HG03060 (cell line): ENCODE measurements around the gene ERI3.

Experiments
- ATAC-seq: cut with Tn5 transposase; IDR thresholded peaks from one replicate; pipeline ENCODE4 v1.9.1; 2021; ENCODE audit warnings: low read depth, moderate number of reproducible peaks; ENCODE audit not compliant: unreplicated experiment

ERI3 gene

DNA sequence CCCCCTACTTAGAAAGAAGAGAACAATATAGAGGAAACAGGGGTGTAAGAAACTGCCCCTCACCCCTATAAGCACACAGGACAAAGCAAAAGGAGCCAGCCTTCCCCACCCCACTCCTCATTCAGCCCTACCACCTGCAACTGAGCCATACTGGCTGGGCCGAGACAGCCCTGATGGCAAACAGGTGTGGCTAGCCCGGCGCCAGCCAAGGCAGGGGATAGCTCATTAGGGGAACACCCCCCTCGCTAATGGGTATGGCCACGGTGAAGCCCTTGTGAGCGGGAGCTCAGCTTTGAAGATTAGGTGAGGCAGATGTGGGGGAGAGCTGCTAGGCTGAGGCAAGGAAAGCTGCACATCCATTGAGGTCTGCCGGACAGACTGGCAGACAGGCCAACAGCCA, 65.5 kb downstream of the ERI3 start:
- no peak for ATAC-seq

DNA sequence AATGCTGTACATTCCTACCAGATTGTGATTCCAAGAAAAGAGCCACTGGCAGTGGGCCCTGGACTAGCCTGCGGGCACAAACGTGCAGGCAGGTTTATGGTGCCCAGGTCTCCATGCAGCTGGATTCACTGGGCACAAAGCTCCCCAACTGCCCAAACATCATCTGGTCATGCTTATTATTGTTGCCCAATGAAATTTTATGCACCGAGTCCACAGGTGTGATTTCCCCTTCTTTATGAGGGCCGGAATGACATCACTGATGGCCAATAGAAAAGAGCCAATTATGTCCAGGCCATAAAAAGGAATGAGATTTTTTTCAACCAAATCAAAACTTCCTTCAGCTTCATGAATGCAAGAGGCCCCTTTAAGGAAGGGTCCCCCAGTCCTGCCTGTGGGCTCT, 66.2 kb downstream of the ERI3 start:
- ATAC-seq = no peak

DNA sequence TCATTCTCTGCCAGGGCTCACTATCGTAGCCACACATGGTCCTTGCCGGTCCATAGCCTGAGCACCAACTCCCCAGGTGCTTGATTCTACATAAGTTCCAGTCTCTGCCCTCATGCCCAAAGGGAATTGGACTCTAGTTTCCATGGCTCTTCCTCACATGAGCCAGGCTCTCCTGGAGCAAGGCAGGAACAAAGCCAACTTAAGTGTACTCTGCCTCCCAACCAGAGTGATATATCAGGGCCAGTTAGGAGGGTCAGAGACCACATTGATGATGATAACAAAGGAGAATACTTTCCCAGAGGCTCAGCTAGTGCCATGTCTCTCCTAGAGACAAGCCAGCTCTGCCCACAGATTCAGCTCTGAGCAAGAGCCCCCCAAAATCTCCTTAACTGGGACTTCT, 70.9 kb downstream of the ERI3 start:
- ATAC-seq = no peak

DNA sequence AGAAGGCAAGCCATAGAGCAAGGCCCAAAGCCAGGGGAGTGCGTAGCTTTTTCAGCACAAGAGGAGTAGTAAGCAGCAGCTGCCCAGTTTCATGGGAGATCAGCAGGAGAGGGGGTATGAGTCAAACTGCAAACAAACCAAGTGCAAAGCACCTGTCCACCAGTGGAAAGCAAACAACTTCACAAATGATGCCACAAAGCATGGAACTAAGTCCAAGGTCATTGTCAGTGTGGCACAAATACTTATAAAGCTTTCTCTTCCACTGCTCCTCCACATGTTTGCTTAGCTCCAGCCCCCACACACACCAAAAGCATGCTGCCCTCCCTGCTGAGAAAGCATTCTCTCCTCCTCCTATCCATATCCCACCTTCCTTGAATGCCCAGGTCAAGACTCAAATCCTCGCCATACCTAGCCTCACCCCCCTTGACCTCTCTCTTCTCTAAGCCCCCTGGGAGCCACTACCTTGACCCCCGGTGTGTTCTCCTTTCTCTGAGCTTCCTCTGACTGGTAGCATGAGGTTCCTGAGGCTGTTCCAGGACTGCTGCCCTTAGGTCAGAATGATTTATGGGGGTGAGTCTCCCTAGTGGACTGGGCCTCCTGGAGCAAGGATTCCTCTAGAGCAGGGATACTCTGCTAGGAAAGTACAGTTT, 71.4 kb downstream of the ERI3 start:
- no peak for ATAC-seq

DNA sequence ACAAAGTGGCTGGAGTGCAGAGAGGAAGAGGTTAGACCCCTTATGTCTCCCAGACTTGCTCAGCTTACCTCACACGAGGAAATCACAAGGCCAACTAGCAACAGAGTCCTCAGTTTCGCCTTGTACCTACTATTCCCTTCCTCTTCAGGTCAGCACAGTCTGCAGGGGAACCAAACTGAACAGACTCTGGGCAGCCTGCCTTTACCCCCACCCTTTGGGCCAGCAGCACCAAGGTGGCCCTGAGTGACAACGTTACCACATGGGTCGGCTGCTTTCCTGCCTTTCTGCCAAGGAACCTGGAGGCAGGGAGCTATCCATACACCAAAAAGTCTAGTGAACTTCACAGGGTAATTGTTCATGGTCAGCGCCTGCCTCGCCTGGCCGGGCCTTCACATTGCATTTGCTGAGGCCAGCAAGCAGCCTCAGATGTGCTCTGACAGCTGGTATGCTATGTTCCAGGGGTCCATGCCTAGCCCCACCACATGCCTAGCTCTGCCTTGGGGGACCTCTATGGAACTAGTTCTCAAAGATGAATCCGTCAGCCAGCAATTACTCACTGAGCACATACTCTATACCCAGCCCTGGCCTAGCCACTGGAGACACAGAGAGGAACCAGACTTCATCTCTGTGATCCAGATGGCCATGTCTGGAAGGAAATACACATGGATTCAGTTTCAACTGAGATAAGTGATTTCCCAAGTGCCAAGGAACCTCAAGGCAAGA, 72.2 kb downstream of the ERI3 start:
- no peak for ATAC-seq

DNA sequence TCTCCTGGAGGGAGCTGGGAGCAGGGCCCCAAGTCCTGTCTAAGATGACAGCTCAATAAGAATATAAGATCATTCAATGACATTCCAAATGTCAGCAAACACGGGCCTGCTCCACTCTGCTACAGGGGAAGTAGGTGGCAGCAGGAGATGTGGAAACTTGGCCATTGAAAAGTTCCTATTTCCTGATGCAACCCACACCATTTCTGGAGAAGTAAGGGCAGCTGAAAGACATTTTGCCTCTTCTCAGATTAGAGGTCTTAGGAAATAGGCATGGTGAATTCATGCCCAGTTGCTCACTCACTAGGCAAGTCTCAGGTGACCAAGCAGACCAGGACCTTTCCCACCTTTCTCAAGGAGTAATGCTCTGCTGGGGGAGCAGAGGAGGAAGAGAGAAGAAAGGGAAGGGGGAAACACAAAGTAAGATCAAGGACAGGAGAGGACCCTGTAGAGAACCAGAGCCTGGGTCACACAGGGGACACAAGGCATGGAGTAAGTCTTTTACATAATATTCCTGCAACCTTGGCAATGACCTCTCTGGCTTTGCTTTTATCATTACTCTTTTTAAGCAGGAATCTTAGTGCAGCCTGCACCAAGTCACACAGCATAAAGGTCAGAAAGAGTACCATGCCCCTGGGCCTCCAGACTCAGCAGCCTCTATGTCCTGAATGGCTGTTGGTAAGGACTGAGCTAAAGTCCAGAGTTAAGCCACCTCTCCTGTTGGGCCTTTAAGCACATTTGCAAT, 72.9 kb downstream of the ERI3 start:
- ATAC-seq = no peak

DNA sequence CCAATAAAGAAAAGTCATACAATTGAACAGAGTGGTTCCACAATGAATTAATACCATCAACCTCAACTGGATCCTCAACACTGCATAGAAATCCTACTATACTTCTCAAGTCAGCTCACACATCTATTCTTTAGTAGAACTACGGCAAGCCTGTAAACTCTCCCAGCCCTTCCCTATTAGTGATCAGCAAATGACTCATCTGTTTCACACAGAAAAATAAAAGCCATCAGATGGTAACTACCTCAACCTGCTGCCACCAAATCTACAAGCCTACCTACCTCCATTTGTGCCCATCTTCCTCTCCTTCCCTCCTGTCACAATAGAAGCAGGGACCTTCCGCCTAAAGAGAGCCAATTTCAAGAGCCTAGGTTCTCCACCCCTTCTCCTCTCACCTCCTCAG, 78.2 kb downstream of the ERI3 start:
- ATAC-seq = no peak

DNA sequence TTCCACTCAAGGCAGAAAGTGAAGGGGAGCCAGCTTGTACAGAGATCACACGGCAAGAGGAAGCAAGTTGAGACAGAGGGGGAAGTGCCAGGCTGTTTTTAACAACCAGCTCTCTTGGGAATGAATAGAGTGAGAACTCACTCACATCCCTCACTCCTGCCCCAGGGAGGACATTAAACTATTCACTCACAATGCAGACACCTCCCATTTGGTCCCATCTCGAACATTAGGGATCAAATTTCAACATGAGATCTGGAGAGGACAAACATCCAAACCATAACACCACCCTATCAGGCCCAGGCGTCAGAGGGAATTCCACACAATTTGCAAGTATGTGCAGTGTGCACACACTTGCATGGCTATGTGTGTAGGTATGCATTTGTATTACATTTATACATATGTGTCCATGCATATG, 79.1 kb downstream of the ERI3 start:
- no peak for ATAC-seq

DNA sequence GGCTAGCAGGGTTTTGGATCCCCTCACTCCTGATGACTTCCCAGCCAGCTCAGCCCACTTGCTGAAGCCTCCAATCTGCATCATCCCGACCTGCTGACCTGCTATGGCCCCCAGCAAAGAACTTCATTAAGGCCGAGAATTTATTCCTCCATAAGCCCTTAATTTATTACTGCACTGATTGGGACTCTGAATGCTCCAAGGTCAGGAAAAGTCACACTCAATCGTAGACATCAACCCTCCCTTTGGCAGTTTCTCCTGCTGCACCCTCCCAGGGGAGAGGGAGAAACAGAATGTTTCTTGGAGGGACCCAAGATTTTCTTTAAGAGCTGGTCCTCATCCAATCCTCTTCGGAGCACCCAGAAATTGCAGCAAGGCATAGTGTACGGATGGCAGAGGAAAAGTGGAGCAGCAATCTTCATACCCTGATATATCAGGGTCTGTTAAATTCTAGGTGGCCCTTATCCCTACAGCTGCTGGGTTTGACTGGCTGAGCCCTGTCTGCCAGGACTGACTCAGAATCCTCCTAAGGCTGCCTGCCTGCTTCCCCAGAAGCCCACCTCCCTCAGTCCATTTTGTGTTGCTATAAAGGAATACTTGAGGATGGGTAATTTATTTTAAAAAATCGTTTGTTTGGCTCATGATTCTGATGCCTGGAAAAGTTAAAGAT, 79.6 kb downstream of the ERI3 start:
- ATAC-seq = no peak

DNA sequence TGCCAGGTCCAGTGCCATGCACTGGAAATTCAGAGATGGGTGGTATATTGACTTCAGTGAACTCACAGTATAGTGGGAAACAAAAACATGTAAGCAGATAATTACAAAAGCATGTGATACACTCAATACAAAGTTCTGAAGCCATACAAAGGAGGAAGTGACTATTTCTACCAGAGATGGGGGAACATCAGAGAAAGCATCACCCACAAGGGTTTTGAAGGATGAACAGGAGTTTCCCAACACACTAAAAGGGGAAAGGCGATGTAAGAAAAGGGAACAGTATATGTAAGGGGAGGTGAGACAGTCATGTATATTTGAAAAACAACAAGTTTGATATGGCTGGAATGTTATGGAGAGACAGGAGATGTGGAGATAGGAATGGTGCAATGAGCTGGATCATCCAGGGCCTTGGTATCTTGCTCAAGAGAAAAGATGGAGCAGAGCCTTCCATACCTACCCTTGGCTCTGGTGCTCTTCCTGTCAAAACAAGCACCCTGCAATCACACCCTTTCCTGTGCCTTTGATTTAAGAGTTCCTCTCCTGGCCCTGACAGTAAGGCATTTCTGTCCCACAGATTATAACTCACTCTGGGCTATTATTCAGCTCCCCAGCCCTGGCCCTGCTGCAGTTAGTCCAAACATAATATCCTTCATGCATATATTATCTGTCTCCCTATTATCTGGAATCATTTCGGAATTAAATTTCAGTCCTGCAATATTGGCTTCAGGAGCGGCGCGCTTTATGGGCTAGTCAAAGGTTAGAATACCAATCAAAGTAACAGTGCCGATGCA, 81.3 kb downstream of the ERI3 start:
- no peak for ATAC-seq

DNA sequence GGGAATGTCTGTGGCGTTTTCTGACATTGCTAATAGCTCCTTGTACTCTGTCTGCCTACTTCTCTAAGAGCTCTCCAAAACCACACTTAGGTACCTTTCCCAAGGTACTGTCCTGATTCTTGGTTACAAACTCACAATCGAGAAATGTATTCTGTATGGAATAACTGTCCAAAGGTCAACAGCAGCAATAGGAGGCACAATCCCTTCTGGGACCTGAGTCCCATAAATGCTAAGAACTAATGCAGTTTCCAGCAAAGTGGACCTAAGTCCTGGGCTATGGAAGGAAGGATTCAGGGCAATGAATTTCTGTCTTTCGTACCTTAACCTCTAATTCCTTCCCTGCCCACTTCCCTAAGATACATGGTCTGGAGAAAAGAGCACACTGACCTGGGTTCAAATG, 82.1 kb downstream of the ERI3 start:
- ATAC-seq = no peak

DNA sequence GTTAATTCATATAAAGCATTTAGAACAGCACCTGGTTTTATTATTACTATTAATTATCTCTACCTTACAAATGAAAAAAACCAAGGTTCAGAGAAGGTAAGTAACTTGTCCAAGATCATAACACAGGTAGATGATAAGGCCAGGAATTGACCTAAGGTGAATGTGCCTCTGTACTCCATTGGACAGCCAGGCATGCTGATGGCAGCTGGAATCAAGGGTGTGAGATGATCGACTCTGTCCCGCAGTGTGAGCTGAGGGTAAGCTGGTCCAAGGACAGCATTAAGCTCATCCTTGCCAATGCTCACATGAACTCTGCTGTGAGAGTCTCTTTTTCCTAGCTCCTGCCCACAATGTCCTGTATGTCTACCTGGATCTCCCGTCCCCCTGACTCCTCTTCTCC, 83.4 kb downstream of the ERI3 start:
- no peak for ATAC-seq

DNA sequence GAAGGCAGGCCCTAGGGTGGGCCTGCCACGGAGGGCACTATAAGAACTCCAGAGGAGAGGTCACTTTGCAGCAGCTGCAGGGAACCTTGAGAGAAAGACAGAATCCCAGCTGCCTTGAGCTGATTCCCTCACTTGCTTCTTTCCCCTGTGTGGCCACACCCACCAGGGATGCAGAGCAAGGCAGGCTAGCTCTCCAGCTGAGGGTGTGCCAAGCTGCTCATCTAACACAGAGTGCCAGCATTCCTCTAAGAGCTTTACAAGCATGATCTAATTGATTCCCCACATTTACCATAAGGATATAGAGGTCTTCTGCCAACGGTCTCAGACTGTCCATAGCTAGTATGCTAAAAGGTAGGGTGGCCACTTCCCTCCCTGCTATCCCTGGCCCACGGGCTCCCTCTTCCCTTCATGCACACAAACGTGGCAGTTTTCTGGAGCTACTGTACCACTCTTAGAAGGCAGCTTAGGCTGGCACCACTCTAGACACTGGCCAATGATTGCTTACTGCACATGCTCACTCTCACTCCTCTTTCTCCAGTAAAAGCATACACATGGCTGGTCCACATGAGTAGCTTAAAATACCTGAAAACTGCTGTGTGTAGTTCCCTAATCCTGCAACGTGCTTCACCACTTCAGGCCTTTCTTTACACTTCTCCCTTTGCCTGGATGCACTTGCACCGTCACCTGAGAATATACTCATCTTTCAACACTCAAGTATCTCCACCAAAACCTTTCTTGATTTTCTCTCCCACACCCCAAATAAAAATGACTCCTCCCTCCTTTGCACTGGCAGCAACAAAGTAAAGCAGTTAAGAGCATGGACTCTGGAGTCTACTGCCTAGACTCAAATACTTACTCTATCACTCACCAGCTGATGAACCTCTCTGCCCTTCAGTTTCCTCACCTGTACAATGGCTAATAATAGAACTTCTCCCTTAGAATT, 84.1 kb downstream of the ERI3 start:
- no peak for ATAC-seq

DNA sequence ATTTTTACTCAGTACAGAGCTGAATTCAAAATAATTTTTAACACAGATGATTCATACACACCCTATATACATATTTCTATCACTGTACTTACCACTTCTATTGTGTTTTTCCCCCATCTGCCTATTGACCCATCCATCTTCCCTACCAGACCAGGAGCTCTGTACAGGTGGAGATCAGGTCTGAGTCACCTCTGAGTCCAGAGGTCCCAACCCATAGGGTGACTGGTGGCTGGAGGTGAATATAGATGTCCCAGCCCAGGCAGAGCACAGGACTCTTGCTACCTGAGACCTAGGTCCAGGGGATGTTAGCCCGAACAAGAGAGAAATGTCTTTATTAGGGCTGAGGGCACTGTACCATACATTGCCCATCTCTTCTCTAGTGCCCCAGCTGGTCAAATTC, 87.0 kb downstream of the ERI3 start:
- no peak for ATAC-seq

DNA sequence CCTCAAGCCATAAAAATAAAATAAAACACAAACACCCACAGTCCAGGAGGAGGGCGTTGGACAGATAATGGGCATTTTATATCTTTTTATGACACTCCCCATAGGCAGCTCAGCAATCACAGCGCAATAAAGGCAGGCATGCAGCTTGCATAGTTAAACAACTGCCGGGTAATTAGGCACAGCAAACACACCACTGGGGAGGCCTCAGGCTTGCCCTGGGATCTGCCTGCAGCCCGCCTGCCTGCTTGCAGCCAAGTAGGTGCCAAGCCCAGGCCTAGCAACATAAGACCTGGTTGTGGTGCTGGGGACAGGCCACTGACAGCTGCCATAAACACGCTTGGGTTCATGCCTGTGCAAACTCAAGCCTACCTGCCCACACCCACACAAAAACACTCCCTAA, 87.6 kb downstream of the ERI3 start:
- ATAC-seq = no peak

DNA sequence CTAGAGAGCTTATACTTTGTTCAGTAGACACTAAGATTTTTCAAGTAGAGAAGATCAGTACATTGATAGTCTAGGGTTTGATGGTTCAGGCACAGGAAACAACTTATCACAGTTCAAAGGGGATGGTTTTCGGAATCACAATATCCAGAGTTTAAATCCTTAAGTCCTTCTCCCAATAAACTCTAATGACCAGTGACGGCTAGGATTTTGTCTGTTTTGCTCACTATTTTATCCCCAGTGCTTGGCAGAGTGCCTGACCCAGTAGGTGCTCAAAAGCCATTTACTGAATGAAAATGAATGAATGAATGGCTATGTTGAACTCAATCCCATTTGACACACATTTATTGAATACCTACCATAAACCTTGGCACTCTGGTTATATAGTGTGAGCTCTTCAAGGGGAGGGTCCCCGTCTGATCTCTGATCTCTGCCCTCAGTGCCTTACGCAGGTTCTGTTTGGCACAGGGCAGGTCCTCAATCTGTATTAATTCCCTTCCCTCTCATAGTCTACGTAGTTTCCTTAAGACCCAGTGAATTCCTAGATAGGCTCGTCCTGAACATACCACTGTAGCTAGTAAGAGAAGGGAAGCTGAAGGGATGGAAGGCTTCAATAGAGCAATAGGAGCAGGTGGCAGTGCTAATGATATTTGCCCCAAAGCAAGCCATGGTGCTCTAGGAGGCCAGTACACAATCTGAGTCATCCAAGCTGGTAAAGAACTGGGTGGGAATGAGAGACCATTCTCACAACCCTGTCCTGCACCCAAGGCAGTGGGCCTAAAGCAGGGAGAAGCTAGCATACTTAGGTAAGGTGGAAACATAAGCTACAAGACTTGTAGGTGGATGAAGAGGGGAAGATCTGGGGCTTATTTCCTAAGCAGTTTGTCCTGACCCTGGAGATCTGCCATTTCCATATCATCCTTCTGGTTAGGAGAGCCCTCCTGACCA, 88.4 kb downstream of the ERI3 start:
- ATAC-seq = no peak

DNA sequence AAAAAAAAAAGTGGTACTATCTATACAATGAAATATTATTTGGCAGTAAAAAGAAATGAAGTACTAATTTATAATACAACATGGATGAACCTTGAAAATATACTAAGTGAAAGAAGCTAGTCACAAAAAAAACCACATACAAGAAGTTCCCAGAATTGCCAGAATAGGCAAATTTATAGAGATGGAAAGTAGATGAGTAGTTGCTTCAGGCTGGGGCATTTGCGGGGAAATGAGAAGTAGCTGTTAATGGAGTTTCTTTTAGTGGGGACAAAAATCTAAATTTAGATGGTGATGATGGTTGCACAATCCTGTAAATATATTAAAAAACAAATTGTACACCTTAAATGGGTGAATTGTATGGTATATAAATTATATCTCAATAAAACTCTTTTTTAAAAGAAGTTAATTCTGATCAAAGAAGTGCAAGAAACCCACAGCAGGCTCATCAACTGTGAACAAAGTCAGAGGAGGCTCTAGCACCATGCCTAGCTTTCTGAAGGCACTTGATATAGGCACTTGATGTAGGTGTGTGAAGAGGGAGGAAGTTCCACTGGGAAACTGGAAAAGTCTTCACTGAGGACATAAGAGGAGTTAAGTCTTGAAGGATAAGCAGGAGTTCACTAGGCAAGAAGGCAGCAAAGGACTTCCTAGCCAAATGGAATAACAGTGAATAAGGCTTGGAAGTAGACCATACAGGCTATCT, 89.2 kb downstream of the ERI3 start:
- ATAC-seq = no peak

DNA sequence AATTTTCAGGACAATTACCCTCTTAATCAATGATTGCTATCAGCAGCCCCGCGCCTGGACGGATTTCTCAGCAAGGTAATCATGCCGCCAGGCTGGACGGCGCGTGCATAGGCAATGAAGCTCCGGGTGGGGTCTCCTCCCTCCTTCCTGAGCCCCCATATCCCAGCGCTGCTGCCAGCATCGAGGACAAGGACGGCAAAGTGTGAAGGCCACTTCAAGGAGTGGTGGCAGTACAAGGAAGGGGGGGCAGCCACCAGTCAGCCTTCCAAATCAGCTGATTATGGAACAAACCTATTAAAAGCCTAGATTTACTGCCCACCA, 90.6 kb downstream of the ERI3 start:
- ATAC-seq = no peak
